GM18858 (cell line): ENCODE measurements around the gene PTGES.

ENCODE experiments used
- ATAC-seq: cut with Tn5 transposase; IDR thresholded peaks from one replicate; pipeline ENCODE4 v1.9.1; 2021; ENCODE audit not compliant: unreplicated experiment

PTGES gene

GRCh38 chr9:129696944-129697655 lies 55.7 kb downstream of the PTGES start:
- no peak for ATAC-seq

- no peak for ATAC-seq
Measured at GRCh38 chr9:129695870-129696269, 57.0 kb downstream of the PTGES start.

GRCh38 chr9:129694243-129694646 lies 58.6 kb downstream of the PTGES start:
- no peak for ATAC-seq

GRCh38 chr9:129693741-129694140 lies 59.1 kb downstream of the PTGES start:
- ATAC-seq = no peak

GRCh38 chr9:129692534-129692933 lies 60.3 kb downstream of the PTGES start:
- ATAC-seq = no peak
